K562 (cell line): ENCODE data around the gene GPR152. TPM values are rescaled to one million over a fixed set of nuclear protein-coding genes. Genes with fewer than 3 reads are reported as not detected.

Experiments used
- CBX8 ChIP-seq: fragments of 200-600 bp; sonication (generic); IDR thresholded peaks from 2 replicates; pipeline ENCODE4 v1.6.1; 2012; ENCODE audit warnings: borderline replicate concordance, mixed run types, low read depth, mild to moderate bottlenecking, moderate library complexity, mixed read lengths, low read length, control low read depth, inconsistent platforms; ENCODE audit not compliant: poor library complexity, severe bottlenecking; ENCODE audit errors: extremely low read depth
- EP300 ChIP-seq: IDR thresholded peaks from 2 replicates; pipeline ENCODE4 v1.6.1; 2012; ENCODE audit warnings: low read length, improper control_type of control experiment
- ERF ChIP-seq: fragments of 450-650 bp; formaldehyde crosslinking; IDR thresholded peaks from 2 replicates; pipeline ENCODE4 v1.4.0; 2020; ENCODE audit warnings: mild to moderate bottlenecking, mixed read lengths
- FOXP4 ChIP-seq: sonication (generic); formaldehyde crosslinking; IDR thresholded peaks from 2 replicates; pipeline ENCODE4 v1.8.0; 2022; ENCODE audit warnings: mild to moderate bottlenecking, missing genetic modification reagents, borderline replicate concordance
- GABPB1 ChIP-seq: sonication (generic); formaldehyde crosslinking; IDR thresholded peaks from 2 replicates; pipeline ENCODE4 v1.8.0; 2022; ENCODE audit warnings: mild to moderate bottlenecking, missing genetic modification reagents
- HINFP ChIP-seq: fragments of 450-650 bp; conservative IDR thresholded peaks from 2 replicates; pipeline ENCODE4 v1.6.1; 2016; ENCODE audit warnings: missing genetic modification characterization, low read depth, mild to moderate bottlenecking, control low read depth, missing compliant biosample characterization
- KLF1 ChIP-seq: fragments of 450-650 bp; IDR thresholded peaks from 2 replicates; pipeline ENCODE4 v1.6.1; 2016; ENCODE audit warnings: missing genetic modification characterization, missing compliant biosample characterization
- MNT ChIP-seq, 2 experiments: fragments of 450-650 bp; conservative IDR thresholded peaks; 2 replicates each; pipeline ENCODE4 v1.6.1; 2017; ENCODE audit warnings: mild to moderate bottlenecking in 2 of 2, moderate library complexity in 2 of 2
- NCOA1 ChIP-seq: fragments of 450-650 bp; IDR thresholded peaks from 2 replicates; pipeline ENCODE4 v1.6.1; 2016; ENCODE audit warnings: low read depth
- NFATC3 ChIP-seq: fragments of 450-650 bp; IDR thresholded peaks from 2 replicates; pipeline ENCODE4 v1.6.1; 2017; ENCODE audit warnings: mild to moderate bottlenecking
- POLR2A ChIP-seq: fragments of 450-650 bp; conservative IDR thresholded peaks from 2 replicates; pipeline ENCODE4 v1.6.1; 2016
- POLR2G ChIP-seq: fragments of 200-400 bp; formaldehyde crosslinking; IDR thresholded peaks from 2 replicates; pipeline ENCODE4 v1.6.1; 2017; ENCODE audit warnings: low read depth, mild to moderate bottlenecking, antibody characterized with exemption, low read length, moderate library complexity
- RB1 ChIP-seq: fragments of 450-650 bp; IDR thresholded peaks from 2 replicates; pipeline ENCODE4 v1.6.1; 2017; ENCODE audit warnings: low read depth, mild to moderate bottlenecking
- SMARCA5 ChIP-seq: fragments of 450-650 bp; IDR thresholded peaks from 2 replicates; pipeline ENCODE4 v1.6.1; 2016
- YBX1 ChIP-seq: fragments of 450-650 bp; IDR thresholded peaks from 2 replicates; pipeline ENCODE4 v1.7.1; 2016; ENCODE audit warnings: mild to moderate bottlenecking
- ZNF232 ChIP-seq: sonication (generic); formaldehyde crosslinking; IDR thresholded peaks from 2 replicates; pipeline ENCODE4 v1.8.0; 2022; ENCODE audit warnings: mild to moderate bottlenecking, missing genetic modification reagents
- ZNF398 ChIP-seq: fragments of 250-450 bp; sonication (Bioruptor Pico); IDR thresholded peaks from 2 replicates; pipeline ENCODE4 v1.8.0; 2021; ENCODE audit warnings: moderate library complexity, mild to moderate bottlenecking, inconsistent platforms
- polyA plus RNA-seq, 8 experiments: library from polyadenylated mRNA; depleted of rRNA in 4 of 8; stranded (reverse) in 5 of 8; unstranded in 3 of 8; fragments of >200 nt; fragmentation: Nextera tagmentation in 2 of 8; fragmentation: Illumina TruSeq in 1 of 8; extraction: Ambion mirVana in 2 of 8; extraction: Trizol in 1 of 8; gene quantifications; 2 replicates each; pipeline versions ENCODE4 v1.2.1 to v1.2.3, GENCODE V29; 2011 to 2014; ENCODE audit warnings: inconsistent platforms in 1 of 8, missing spikeins in 1 of 8
- total RNA-seq, 7 experiments: library from RNA; depleted of rRNA in 6 of 7; stranded (reverse); fragments of >200 nt in 6 of 7; fragmentation: Illumina TruSeq in 2 of 7; extraction: Trizol in 2 of 7; gene quantifications; 2 replicates each; pipeline versions ENCODE4 v1.2.1 to v1.2.3, GENCODE V29; 2011 to 2021; ENCODE audit warnings: low replicate concordance in 1 of 7
- TF ChIP-seq, protein P1 (sequence below): sonication (generic); formaldehyde crosslinking; IDR thresholded peaks from 2 replicates; pipeline ENCODE4 v1.8.0; 2022; ENCODE audit warnings: mild to moderate bottlenecking, missing genetic modification reagents
- TF ChIP-seq, protein P2 (sequence below), 2 experiments: fragments of 450-650 bp in 1 of 2; sonication (generic) in 1 of 2; formaldehyde crosslinking; conservative IDR thresholded peaks; 2 replicates each; pipeline versions ENCODE4 v1.4.0 to v1.8.1; 2020 to 2022; ENCODE audit warnings: mild to moderate bottlenecking in 1 of 2, missing genetic modification reagents in 1 of 2

The GPR152 gene
- total and polyA plus RNA-seq, 9 of the 15 experiments (the other 6 are each of a cell fraction or from before 2014, with no cell fraction given), result not detected

GRCh38 chr11:67463680-67464410, 11.3 kb upstream of the GPR152 start (continued):
- no peak for TF ChIP-seq FOXP4 (CRISPR knock-in tag)
- TF ChIP-seq POLR2G, result peak; percentile 88
- TF ChIP-seq GABPB1, result peak; percentile 62; the same call in 1 of the 2 replicates
- no peak for TF ChIP-seq YBX1
- no peak for TF ChIP-seq ZNF232
- TF ChIP-seq ERF (CRISPR knock-in tag), result 0 out of 2 replicates have a peak, but pooled peaks have one; percentile 52
- TF ChIP-seq, protein P1, sequence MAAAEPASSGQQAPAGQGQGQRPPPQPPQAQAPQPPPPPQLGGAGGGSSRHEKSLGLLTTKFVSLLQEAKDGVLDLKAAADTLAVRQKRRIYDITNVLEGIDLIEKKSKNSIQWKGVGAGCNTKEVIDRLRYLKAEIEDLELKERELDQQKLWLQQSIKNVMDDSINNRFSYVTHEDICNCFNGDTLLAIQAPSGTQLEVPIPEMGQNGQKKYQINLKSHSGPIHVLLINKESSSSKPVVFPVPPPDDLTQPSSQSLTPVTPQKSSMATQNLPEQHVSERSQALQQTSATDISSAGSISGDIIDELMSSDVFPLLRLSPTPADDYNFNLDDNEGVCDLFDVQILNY (CRISPR knock-in tag), result no peak
- peak; percentile 38; the same call in 1 of the 2 replicates for TF ChIP-seq POLR2A
- TF ChIP-seq SMARCA5, result no peak
- TF ChIP-seq KLF1, result peak; percentile 53; the same call in 1 of the 2 replicates
- TF ChIP-seq CBX8, result no peak
- TF ChIP-seq ZNF398 (CRISPR knock-in tag), result no peak
- TF ChIP-seq NFATC3, result no peak
- no peak for TF ChIP-seq HINFP
- no peak for TF ChIP-seq NCOA1
- TF ChIP-seq, protein P2, sequence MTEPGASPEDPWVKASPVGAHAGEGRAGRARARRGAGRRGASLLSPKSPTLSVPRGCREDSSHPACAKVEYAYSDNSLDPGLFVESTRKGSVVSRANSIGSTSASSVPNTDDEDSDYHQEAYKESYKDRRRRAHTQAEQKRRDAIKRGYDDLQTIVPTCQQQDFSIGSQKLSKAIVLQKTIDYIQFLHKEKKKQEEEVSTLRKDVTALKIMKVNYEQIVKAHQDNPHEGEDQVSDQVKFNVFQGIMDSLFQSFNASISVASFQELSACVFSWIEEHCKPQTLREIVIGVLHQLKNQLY (CRISPR knock-in tag; conservative IDR thresholded peaks at IDR 0.05), result 0 out of 4 replicates have a peak, but pooled peaks of 1 of the 2 experiments have one; percentile 9
- 0 out of 2 replicates have a peak, but pooled peaks have one; percentile 19 for TF ChIP-seq EP300
- peak in 1 of 2 experiments; percentile 60; a peak in 1 of 4 replicates for TF ChIP-seq MNT (conservative IDR thresholded peaks at IDR 0.05)
- TF ChIP-seq RB1, result no peak
